ENCODE data around the gene PPP1R17. TPM values are rescaled to one million over a fixed set of nuclear protein-coding genes. Genes with fewer than 3 reads are reported as not detected.

The PPP1R17 gene
- polyA plus RNA-seq, 2 of the 4 experiments (the other 2 are of a cell fraction) = not detected

DNA sequence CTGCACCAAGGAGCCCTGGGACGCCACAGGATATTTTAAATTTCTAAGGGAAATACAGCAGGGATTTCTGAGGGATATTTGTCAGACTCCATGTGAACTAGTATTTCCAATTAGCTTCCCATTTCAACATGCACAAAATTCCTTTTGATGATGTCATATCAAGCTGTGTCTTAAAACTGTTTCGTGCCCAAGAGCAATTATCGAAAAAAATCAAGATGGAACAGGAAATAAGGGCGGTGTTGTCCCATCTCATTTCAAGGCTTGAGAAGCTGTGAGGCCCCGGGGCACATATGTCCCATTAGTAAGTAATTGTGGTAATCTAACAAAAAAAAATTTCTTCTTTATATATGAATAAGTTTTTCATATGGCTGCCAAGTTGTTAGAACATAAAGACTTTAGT, 47.4 kb downstream of the PPP1R17 start:
- ChIA-PET POLR2A (no interaction called here), CTCF (interaction anchor here (1.0 to 4.5 kb wide), 9 partner anchors 15 to 751 kb away, joined by 3 to 20 read pairs (median 7); no protein-coding TSS in a partner anchor)
- TF ChIP-seq, protein P1, sequence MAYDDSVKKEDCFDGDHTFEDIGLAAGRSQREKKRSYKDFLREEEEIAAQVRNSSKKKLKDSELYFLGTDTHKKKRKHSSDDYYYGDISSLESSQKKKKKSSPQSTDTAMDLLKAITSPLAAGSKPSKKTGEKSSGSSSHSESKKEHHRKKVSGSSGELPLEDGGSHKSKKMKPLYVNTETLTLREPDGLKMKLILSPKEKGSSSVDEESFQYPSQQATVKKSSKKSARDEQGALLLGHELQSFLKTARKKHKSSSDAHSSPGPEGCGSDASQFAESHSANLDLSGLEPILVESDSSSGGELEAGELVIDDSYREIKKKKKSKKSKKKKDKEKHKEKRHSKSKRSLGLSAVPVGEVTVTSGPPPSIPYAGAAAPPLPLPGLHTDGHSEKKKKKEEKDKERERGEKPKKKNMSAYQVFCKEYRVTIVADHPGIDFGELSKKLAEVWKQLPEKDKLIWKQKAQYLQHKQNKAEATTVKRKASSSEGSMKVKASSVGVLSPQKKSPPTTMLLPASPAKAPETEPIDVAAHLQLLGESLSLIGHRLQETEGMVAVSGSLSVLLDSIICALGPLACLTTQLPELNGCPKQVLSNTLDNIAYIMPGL (CRISPR knock-in tag; IDR thresholded peaks at IDR 0.05; ENCODE audit: borderline replicate concordance) = no peak
- TF ChIP-seq SREBF2 (IDR thresholded peaks at IDR 0.05) (no peak), EP300 (IDR thresholded peaks at IDR 0.05) (no peak), ESRRA (IDR thresholded peaks at IDR 0.05; ENCODE audit: borderline replicate concordance, low read length) (no peak), HOXB5 (CRISPR knock-in tag; IDR thresholded peaks at IDR 0.05) (no peak), ZC3H11A (IDR thresholded peaks at IDR 0.05) (no peak), NR3C1 (IDR thresholded peaks at IDR 0.05) (no peak), BHLHE40 (IDR thresholded peaks at IDR 0.05; ENCODE audit: low read depth, low read length) (no peak), ZNF302 (CRISPR knock-in tag; IDR thresholded peaks at IDR 0.05) (no peak), KDM5A (IDR thresholded peaks at IDR 0.05) (no peak), ZSCAN20 (CRISPR knock-in tag; IDR thresholded peaks at IDR 0.05) (no peak), JUNB (IDR thresholded peaks at IDR 0.05) (no peak), MYC (IDR thresholded peaks at IDR 0.05; ENCODE audit: borderline replicate concordance, low read length) (no peak), MAZ (IDR thresholded peaks at IDR 0.05; ENCODE audit: borderline replicate concordance, low read depth, low read length) (no peak), RFX5 (IDR thresholded peaks at IDR 0.05) (no peak)
- TF ChIP-seq, protein P2, sequence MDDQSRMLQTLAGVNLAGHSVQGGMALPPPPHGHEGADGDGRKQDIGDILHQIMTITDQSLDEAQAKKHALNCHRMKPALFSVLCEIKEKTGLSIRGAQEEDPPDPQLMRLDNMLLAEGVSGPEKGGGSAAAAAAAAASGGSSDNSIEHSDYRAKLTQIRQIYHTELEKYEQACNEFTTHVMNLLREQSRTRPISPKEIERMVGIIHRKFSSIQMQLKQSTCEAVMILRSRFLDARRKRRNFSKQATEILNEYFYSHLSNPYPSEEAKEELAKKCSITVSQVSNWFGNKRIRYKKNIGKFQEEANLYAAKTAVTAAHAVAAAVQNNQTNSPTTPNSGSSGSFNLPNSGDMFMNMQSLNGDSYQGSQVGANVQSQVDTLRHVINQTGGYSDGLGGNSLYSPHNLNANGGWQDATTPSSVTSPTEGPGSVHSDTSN (IDR thresholded peaks at IDR 0.05) = no peak
- TF ChIP-seq, protein P3, sequence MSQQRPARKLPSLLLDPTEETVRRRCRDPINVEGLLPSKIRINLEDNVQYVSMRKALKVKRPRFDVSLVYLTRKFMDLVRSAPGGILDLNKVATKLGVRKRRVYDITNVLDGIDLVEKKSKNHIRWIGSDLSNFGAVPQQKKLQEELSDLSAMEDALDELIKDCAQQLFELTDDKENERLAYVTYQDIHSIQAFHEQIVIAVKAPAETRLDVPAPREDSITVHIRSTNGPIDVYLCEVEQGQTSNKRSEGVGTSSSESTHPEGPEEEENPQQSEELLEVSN (IDR thresholded peaks at IDR 0.05; ENCODE audit: borderline replicate concordance, low read depth) = no peak
- FAIRE-seq = no peak
- H3K4me3 ChIP-seq = no peak overlapping the region
- 56% methylated on average over 5 of the region's 5 CpGs for WGBS (ENCODE audit: missing lambda C conversion rate)
- no peak overlapping the region for H3K4me2 ChIP-seq
- no peak overlapping the region for H3K27ac ChIP-seq
- ATAC-seq = no peak
- no peaks in the 10 kb centered on the region for H3K4me1 ChIP-seq
- no peaks in the 10 kb centered on the region for H3K9me3 ChIP-seq
- DNase-seq (ENCODE audit: low read depth in 1 of 2, low spot score in 1 of 2) = no peak

DNA sequence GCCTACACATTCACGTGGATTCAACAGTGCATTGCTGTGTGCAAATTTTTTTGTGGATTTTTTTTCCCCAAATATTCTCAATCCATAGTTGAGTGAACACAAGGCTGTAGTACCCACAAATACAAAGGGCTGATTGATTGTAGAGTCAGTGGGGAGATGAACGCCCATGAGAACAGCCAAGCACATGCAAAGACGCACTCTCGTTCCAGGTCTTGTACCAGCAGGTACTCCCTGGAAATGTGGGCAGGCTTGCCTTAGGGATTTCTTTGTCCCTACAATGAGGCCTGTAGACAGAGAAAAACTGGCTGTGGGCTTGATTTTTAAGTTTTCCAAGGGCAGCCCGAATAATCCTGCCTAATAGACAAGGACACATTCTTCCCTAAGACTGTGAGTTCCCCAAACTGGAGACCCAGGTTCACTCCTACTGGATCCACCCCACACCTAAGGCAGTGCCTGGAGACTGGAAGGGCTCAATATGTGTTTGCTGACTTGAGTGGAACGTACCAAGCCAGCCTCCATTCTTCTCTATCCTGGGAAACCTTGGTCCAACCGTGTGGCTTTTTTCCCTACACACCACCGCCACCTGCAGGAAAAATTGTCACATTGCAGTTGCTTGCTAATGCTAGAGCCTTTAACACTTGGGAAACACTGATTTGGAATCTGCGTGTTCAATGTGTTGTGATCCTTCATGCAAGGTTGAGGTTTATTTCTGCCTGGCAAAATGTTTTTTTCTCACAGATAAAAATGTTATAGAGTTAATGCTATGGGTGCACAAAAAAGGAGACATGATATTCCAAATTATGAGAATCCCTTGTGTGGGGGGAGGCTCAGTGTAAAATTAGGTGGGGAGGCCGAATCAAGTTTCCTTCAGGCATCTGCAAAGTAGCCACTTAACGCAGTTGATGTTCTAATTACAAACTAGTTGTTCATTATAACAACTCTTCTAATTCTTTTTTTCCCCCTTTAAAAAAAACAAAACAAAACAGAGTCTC, 49.3 kb downstream of the PPP1R17 start:
- ATAC-seq (peak; percentile 80 to 95), FAIRE-seq (peak; percentile 96), DNase-seq (ENCODE audit: low read depth in 1 of 2, low spot score in 1 of 2) (peak; percentile 45 to 64)
- no peaks in the 10 kb centered on the region for H3K9me3 ChIP-seq
- TF ChIP-seq ZNF302 (CRISPR knock-in tag; IDR thresholded peaks at IDR 0.05) (no peak), SMC3 (IDR thresholded peaks at IDR 0.05) (peak; percentile 72), RAD21 (conservative IDR thresholded peaks at IDR 0.05 in 1 of 2, IDR thresholded peaks at IDR 0.05 in 1 of 2) (peak; percentile 81 to 93), ZC3H11A (IDR thresholded peaks at IDR 0.05) (no peak), HEYL (CRISPR knock-in tag; IDR thresholded peaks at IDR 0.05) (no peak), RCOR1 (IDR thresholded peaks at IDR 0.05; ENCODE audit: low read depth, low read length) (no peak)
- TF ChIP-seq, protein P4, sequence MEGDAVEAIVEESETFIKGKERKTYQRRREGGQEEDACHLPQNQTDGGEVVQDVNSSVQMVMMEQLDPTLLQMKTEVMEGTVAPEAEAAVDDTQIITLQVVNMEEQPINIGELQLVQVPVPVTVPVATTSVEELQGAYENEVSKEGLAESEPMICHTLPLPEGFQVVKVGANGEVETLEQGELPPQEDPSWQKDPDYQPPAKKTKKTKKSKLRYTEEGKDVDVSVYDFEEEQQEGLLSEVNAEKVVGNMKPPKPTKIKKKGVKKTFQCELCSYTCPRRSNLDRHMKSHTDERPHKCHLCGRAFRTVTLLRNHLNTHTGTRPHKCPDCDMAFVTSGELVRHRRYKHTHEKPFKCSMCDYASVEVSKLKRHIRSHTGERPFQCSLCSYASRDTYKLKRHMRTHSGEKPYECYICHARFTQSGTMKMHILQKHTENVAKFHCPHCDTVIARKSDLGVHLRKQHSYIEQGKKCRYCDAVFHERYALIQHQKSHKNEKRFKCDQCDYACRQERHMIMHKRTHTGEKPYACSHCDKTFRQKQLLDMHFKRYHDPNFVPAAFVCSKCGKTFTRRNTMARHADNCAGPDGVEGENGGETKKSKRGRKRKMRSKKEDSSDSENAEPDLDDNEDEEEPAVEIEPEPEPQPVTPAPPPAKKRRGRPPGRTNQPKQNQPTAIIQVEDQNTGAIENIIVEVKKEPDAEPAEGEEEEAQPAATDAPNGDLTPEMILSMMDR (IDR thresholded peaks at IDR 0.05) = peak; percentile 78
- TF ChIP-seq, protein P5, sequence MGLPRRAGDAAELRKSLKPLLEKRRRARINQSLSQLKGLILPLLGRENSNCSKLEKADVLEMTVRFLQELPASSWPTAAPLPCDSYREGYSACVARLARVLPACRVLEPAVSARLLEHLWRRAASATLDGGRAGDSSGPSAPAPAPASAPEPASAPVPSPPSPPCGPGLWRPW (IDR thresholded peaks at IDR 0.05) = no peak
- ChIA-PET POLR2A (no interaction called here), CTCF (interaction anchor here (0.7 to 6.2 kb wide), 17 partner anchors 8 to 602 kb away, joined by 3 to 70 read pairs (median 4); no protein-coding TSS in a partner anchor)
- H3K4me1 ChIP-seq = no peaks in the 10 kb centered on the region
- 54% methylated on average over 11 of the region's 11 CpGs for WGBS (ENCODE audit: missing lambda C conversion rate)
- H3K4me3 ChIP-seq = no peak overlapping the region
- H3K4me2 ChIP-seq = no peak overlapping the region
- H3K27ac ChIP-seq = no peak overlapping the region
